GM21381 (cell line): ENCODE data around the gene ERGIC1.

ENCODE experiments used
- ATAC-seq: cut with Tn5 transposase; IDR thresholded peaks from one replicate; pipeline ENCODE4 v1.9.1; 2021; ENCODE audit warnings: mild to moderate bottlenecking, moderate library complexity; ENCODE audit not compliant: unreplicated experiment

Gene ERGIC1

GRCh38 chr5:172915514-172915913 is 81.5 kb downstream of the ERGIC1 start:
- no peak for ATAC-seq

GRCh38 chr5:172918421-172919371 is 84.6 kb downstream of the ERGIC1 start:
- no peak for ATAC-seq

- no peak for ATAC-seq
Observed at GRCh38 chr5:172919525-172920446, 85.7 kb downstream of the ERGIC1 start.

GRCh38 chr5:172920447-172920849 is 86.4 kb downstream of the ERGIC1 start:
- ATAC-seq: no peak

GRCh38 chr5:172920995-172921394 is 86.9 kb downstream of the ERGIC1 start:
- ATAC-seq: no peak

- no peak for ATAC-seq
Observed at GRCh38 chr5:172921906-172922305, 87.9 kb downstream of the ERGIC1 start.

GRCh38 chr5:172923539-172923938 is 89.5 kb downstream of the ERGIC1 start:
- ATAC-seq: no peak

- no peak for ATAC-seq
Observed at GRCh38 chr5:172925336-172925948, 91.4 kb downstream of the ERGIC1 start.

GRCh38 chr5:172926008-172926523 is 92.0 kb downstream of the ERGIC1 start:
- no peak for ATAC-seq

- ATAC-seq: no peak
Observed at GRCh38 chr5:172926796-172927195, 92.7 kb downstream of the ERGIC1 start.

GRCh38 chr5:172929371-172929838 is 95.4 kb downstream of the ERGIC1 start:
- no peak for ATAC-seq

- no peak for ATAC-seq
Observed at GRCh38 chr5:172931001-172931536, 97.0 kb downstream of the ERGIC1 start.

GRCh38 chr5:172932313-172933017 is 98.4 kb downstream of the ERGIC1 start:
- ATAC-seq: peak; percentile 83

GRCh38 chr5:172933238-172933637 is 99.2 kb downstream of the ERGIC1 start:
- no peak for ATAC-seq

GRCh38 chr5:172935096-172935495 is 101.0 kb downstream of the ERGIC1 start:
- ATAC-seq: no peak

GRCh38 chr5:172936401-172936800 is 102.3 kb downstream of the ERGIC1 start:
- ATAC-seq: no peak

- no peak for ATAC-seq
Observed at GRCh38 chr5:172939071-172939470, 105.0 kb downstream of the ERGIC1 start.

GRCh38 chr5:172939611-172940267 is 105.7 kb downstream of the ERGIC1 start:
- ATAC-seq: no peak
